Superior temporal gyrus (tissue), 1 donor: ENCODE results near the gene MEX3D.
"Not testable (repeated sequence)": the region's sequence is repeated elsewhere in the genome, so short reads cannot be mapped to it uniquely, and the experiment has no call there.

ENCODE experiments used
- DNase-seq: peaks from one replicate; pipeline ENCODE4 v3.0.0-alpha.2; 2016; ENCODE audit errors: extremely low spot score

MEX3D gene

DNA sequence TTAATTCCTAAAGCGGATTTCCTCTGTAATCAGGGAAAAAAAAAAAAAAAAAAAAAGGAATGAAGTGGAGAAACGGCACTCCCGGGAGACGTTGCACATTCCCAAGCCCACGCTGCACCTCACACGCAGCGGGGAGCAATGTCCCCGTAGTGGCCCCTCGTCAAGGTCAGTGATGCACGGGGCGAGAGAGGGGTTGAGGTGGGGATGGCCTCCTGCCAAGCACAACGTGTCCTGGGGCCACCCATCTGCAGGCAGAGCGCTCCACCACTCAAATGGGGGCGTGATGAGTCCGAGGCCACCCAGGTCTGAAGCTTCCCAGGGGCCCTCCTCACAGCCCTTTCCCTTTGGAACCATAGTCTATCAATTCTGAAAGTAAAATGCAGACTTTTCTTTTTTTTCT, 29.1 kb downstream of the MEX3D start:
- DNase-seq: no peak

DNA sequence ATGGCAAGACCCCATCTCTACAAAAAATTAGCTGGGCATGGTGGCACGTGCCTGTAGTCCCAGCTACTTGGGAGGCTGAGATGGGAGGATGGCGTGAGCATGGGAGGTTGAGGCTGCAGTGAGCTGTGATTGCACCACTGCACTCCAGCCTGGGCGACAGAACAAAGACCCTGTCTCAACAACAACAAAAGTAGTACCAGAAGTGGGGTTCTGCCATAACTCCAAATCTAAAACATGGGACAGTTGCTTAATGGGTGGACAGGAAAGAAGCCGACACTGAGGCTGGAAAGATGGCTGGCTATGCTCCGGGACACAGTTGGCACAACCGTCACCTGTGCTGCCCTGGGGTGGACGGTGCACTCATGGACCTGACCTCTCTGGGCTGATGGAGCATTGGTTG, 32.4 kb downstream of the MEX3D start:
- DNase-seq: not testable (repeated sequence)

- no peak for DNase-seq
Measured at GRCh38 chr19:1534972-1535371, 33.2 kb downstream of the MEX3D start.

DNA sequence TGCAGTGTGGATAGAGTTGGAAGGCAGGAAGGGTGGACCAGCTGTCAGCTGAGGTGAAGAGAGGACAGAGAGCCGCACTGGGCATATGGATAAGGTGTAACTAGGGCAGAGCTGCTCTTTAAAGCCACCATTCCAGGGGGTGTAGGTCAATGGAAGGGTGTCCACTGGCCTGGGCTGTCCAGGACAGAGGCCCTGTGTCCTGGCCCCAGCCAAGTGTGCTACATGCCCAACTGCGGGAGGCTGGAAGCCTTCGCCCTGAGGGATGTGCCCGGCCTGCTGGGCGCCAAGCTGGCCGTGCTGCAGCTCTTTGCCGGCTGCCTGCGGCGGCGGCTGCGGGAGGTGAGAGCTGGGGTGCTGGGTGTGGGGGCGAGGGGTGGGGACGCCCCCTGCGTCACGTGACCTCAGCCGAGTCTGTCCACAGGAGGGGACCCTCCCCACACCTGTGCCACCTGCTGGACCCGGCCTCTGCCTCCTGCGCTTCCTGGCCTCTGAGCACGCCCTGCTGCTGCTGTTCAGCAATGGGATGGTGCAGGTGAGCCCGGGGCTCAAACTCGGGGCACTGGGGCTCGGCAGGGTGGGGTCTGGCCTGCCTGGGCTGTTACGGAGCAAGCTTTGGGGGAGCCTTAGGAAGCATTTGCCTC, 34.5 kb downstream of the MEX3D start:
- DNase-seq: no peak

DNA sequence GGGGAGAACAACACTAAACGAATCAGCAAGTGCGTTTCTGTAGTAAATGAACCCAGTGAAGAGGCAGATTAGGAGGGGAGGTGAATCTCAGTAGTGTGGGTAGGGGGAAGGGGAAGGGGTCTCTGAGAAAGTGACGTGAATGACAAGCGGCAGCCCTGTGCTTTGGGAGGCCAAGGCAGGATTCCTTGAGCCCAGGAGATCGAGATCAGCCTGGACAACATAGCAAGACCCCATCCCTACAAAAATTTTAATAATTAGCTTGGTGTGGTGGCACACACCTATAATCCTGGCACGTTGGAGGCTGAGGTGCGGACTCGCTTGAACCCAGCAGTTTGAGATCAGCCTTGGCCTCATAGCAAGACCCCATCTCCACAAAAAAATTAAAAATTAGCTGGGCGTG, 36.1 kb downstream of the MEX3D start:
- no peak for DNase-seq

- no peak for DNase-seq
Measured at GRCh38 chr19:1531587-1531986, 36.5 kb downstream of the MEX3D start.

GRCh38 chr19:1530856-1531255, 37.3 kb downstream of the MEX3D start:
- not testable (repeated sequence) for DNase-seq

DNA sequence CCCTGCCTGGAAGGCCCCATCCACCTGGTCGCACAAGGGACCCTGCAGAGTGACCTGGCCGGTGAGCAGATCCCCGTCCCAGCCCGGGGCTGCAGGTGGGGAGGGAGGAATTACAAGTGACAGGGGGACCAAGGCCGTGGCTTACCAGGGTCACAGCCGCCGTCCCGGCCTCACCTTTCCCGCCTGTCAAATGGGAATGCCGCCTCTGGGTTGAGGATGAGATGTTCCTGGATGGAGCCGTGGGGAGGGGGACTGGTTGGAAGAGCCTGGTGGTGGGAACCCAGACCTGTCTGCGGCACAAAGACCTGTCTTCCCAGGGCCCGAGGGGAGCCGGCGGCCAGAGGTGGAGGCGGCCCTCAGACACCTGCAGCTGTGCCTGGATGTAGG, 38.7 kb downstream of the MEX3D start:
- DNase-seq: no peak

DNA sequence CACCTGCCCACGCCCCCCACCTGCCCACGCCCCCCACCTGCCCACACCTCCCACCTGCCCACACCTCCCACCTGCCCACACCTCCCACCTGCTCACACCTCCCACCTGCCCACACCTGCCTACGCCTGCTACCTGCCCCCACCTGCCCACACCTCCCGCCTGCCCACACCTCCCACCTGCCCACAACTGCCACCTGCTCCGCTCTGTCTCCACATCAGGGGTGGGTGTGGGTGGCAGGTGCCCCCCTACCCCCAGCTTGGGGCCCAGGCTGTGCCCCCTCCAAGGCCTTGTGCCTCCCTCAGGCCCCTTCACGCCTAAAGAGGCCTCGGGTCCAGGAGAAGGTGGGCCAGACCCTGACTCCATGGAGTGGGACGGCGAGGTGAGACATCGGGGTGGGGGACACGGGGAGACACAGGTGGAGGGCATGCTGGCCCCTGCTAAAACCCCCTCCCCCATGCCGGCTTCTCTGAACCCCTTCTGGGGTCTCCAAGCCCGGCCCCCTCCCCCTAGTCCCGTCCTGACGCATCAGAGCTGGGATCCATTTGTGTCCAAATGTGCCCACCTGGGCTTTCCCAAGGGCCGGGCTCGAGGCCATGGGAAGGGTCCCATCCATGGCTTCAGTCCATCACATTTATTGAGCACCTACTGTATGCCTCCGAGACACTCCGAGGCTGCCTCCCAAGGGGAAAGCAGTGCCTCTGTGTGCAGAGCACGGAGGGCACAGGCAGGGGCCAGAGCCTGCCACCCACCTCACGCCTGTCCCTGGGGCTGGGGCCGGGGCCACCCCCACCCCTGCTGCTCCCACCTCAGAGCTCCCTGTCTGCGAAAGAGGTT, 39.3 kb downstream of the MEX3D start:
- no peak for DNase-seq

- no peak for DNase-seq
Measured at GRCh38 chr19:1527650-1528309, 40.3 kb downstream of the MEX3D start.

GRCh38 chr19:1526979-1527649, 41.0 kb downstream of the MEX3D start:
- DNase-seq: no peak

GRCh38 chr19:1526066-1526778, 41.9 kb downstream of the MEX3D start:
- DNase-seq: no peak

DNA sequence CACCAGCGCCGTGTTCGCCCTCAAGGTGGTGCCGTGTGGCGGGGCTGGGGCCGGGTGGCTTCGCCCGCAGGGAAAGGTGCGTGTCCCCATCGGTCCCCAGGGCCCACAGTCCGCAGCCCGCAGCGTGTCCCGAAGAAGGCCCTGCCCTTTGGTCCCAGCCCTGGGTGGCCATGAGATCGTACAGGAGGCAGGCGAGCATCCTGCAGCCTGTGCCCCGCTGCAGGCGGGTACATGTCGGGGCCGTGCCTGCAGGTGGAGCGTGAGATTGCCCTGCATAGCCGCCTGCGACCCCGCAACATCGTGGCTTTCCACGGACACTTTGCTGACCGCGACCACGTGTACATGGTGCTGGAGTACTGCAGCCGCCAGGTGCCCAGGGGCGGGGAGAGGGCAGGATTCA, 42.8 kb downstream of the MEX3D start:
- no peak for DNase-seq

DNA sequence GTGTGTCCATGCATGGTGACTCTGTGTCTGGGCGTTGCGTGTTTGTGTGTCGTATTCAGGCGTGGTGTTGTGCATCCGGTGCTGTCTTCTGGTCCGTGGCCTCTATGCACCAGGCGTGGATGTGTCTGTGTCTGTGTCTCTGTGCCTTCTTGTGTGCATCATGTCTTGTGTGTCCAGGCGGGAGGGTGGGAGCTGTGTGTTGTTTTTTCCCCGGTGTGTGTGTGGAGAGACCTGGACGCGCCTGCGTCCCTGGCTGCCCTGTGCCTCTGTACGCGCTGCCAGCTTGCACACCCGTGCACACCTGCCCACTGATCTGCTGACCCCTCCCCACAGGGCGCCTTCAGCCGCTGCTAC, 43.2 kb downstream of the MEX3D start:
- no peak for DNase-seq

GRCh38 chr19:1524287-1524971, 43.7 kb downstream of the MEX3D start:
- no peak for DNase-seq

GRCh38 chr19:1523412-1524286, 44.5 kb downstream of the MEX3D start, which contains the start of gene PLK5:
PLK5 (plus strand) TSS chr19:1524077; CDS start chr19:1526997, 2,920 bp downstream.
- DNase-seq: no peak

DNA sequence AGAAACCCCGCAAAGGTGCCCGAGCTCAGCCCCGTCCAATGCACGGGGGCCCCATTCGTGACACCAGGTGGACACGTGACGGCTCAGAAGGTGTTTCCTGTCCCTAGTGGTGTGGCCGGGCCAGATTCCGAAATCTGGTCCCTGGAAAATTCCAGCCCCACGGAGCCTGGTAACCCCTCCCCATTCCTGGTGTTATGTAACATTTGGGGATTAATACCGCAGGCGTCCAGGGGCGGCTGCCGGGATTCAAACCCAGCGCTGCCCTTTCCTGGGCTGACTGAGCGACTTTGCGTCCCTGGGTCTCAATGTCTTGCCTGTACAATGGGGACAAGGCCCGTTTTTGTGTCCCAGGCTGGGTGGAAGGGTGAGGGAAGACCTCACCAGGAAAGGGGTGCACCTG, 45.3 kb downstream of the MEX3D start:
- no peak for DNase-seq

DNA sequence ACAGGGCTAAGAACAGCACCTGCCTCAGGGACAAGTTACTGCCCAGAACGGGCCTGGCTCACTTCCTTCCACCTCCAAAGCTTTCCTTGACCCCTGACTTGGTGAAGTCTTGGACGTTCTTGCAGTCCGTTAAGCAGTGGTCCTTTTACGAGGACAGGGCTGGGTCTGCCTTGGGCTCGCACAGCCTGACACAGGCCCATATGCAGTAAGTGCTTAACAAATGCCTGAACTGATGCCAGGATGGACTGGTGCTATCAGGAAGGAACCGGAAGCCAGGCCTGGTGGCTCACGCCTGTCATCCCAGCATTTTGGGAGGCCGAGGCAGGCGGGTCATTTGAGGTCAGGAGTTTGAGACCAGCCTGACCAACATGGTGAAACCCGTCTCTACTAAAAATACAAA, 46.1 kb downstream of the MEX3D start:
- peak; percentile 7 for DNase-seq

DNA sequence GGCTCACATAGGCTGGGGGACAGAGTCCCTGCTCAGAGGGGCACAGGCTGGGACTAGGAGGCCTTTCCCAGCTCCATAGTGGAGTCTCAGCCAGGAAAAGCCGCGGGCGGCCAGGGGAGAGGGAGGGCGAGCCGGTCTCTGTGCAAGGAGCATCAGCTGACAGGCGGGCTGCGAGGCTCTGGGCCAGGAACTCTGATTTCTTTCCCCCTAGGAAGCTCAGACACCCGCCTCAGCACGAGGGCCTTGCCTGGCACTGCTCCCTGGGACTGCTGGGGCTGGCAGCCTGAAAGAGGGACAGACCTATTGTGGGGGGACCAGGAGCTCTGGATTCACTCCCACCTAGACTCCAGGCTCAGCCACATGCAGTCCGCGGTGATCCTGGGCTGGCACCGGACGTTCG, 46.5 kb downstream of the MEX3D start:
- peak; percentile 33 for DNase-seq

- no peak for DNase-seq
Measured at GRCh38 chr19:1520203-1520780, 47.8 kb downstream of the MEX3D start.
